Panc1 (cell line): ENCODE measurements around the gene APOBEC3G. TPM values are rescaled to one million over a fixed set of nuclear protein-coding genes. Genes with fewer than 3 reads are reported as not detected.

Source experiments
- ATAC-seq: fragments of 200-7000 bp; cut with Tn5 transposase; 2 replicates; pipeline ENCODE4 v1.9.1; 2020; ENCODE audit warnings: mild to moderate bottlenecking, moderate library complexity
- BruUV-seq: library from RNA; stranded (reverse); fragments of 400-500 nt; replicated peaks from 2 replicates; lab custom pipeline; 2021; lab: Mats Ljungman, UMichigan
- CTCF ChIA-PET: fragments of 300-600 bp; sonication (Branson Sonifier 250); formaldehyde crosslinking; loops from one replicate; lab custom pipeline; 2022; ENCODE audit warnings: antibody characterized with exemption; lab: Charles Lee
- POLR2A ChIA-PET: fragments of 300-600 bp; sonication (Branson Sonifier 250); formaldehyde crosslinking; loops from one replicate; lab custom pipeline; 2022; ENCODE audit warnings: antibody characterized with exemption; lab: Charles Lee
- DNase-seq: peaks from one replicate; pipeline ENCODE4 v3.0.0-alpha.2; 2010; ENCODE audit warnings: low read depth, low spot score
- H3K27ac ChIP-seq: 2 replicates; pipeline ENCODE4 v1.5.1; 2011; ENCODE audit warnings: mild to moderate bottlenecking, low read length, inconsistent platforms
- H3K27me3 ChIP-seq: fragments of 200-500 bp; sonication (Bioruptor generic); 2 replicates; pipeline ENCODE4 v1.6.0; 2014; ENCODE audit warnings: low read length, inconsistent platforms; ENCODE audit not compliant: control insufficient read depth, insufficient read depth
- H3K36me3 ChIP-seq: fragments of 200-500 bp; sonication (Bioruptor generic); 2 replicates; pipeline ENCODE4 v1.5.1; 2014; ENCODE audit warnings: inconsistent platforms, mild to moderate bottlenecking, low read length, moderate library complexity; ENCODE audit not compliant: control insufficient read depth, insufficient read depth
- H3K4me1 ChIP-seq: 2 replicates; pipeline ENCODE4 v1.5.1; 2011; ENCODE audit warnings: inconsistent platforms, mild to moderate bottlenecking, low read length, moderate library complexity; ENCODE audit not compliant: control insufficient read depth, insufficient read depth
- H3K4me3 ChIP-seq, 2 experiments: 2 replicates each; pipeline ENCODE4 v1.5.1; 2011 to 2012; ENCODE audit warnings: low read depth in 2 of 2, low read length in 2 of 2, mild to moderate bottlenecking in 2 of 2, inconsistent platforms in 1 of 2, moderate library complexity in 1 of 2
- H3K9me3 ChIP-seq: fragments of 200-500 bp; sonication (Bioruptor generic); 2 replicates; pipeline ENCODE4 v1.5.1; 2014; ENCODE audit warnings: low read depth, mild to moderate bottlenecking, inconsistent platforms, low read length, moderate library complexity; ENCODE audit not compliant: control insufficient read depth, insufficient read depth
- POLR2AphosphoS5 ChIP-seq: IDR thresholded peaks from 2 replicates; pipeline ENCODE4 v1.6.1; 2012; ENCODE audit warnings: mild to moderate bottlenecking, low read depth, low read length, moderate library complexity
- SIN3A ChIP-seq: IDR thresholded peaks from 2 replicates; pipeline ENCODE4 v1.6.1; 2012; ENCODE audit warnings: low read depth, mild to moderate bottlenecking, low read length, moderate library complexity, borderline replicate concordance; ENCODE audit not compliant: insufficient read depth
- TCF7L2 ChIP-seq: IDR thresholded peaks from 2 replicates; pipeline ENCODE4 v1.6.1; 2011; ENCODE audit warnings: mild to moderate bottlenecking, low read depth, low read length, inconsistent platforms
- in situ Hi-C: cut with HindIII; loops from 2 replicates; pipeline ENCODE4 v1.10.0; 2016; ENCODE audit warnings: low sequenced_read_pairs, low pct_unique_long_range_greater_than_20kb
- intact Hi-C: fragments of 100-400 bp; cut with micrococcal nuclease; formaldehyde crosslinking; loops from one replicate; pipeline ENCODE4 v1.10.0; 2022; ENCODE audit not compliant: unreplicated experiment
- total RNA-seq: library from RNA; stranded (reverse); gene quantifications from one replicate; pipeline ENCODE4 v1.2.1, GENCODE V29; 2021; ENCODE audit not compliant: unreplicated experiment
- TF ChIP-seq, protein P1 (sequence below): fragments of 450-650 bp; IDR thresholded peaks from 2 replicates; pipeline ENCODE4 v1.5.1; 2017; ENCODE audit warnings: mild to moderate bottlenecking
- TF ChIP-seq, protein P2 (sequence below), 2 experiments: IDR thresholded peaks; 2 replicates each; pipeline ENCODE4 v1.6.1; 2011 to 2012; ENCODE audit warnings: low read depth in 2 of 2, control low read depth in 1 of 2, low read length in 1 of 2, mild to moderate bottlenecking in 1 of 2, moderate library complexity in 1 of 2; ENCODE audit not compliant: insufficient read depth in 1 of 2

The APOBEC3G gene
- total RNA-seq, 1 experiment from 2014 or later: 4.8 TPM

DNA sequence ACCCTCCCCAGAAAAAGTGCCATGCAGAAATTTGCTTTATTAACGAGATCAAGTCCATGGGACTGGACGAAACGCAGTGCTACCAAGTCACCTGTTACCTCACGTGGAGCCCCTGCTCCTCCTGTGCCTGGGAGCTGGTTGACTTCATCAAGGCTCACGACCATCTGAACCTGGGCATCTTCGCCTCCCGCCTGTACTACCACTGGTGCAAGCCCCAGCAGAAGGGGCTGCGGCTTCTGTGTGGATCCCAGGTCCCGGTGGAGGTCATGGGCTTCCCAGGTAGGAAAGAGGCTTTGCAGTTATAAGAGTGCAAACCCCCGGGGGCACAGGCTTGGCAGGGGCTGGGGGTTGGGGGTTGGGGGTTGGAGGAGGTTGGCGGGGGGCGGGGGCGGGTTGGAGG, 24.2 kb downstream of the APOBEC3G start:
- Histone ChIP-seq H3K4me1 (no peaks in the 10 kb centered on the region), H3K27ac (no peak overlapping the region), H3K9me3 (no peaks in the 10 kb centered on the region), H3K27me3 (no peaks in the 10 kb centered on the region), H3K4me3 (no peak overlapping the region), H3K36me3 (no peaks in the 10 kb centered on the region)
- TF ChIP-seq SIN3A (no peak), TCF7L2 (no peak), POLR2AphosphoS5 (no peak)
- TF ChIP-seq, protein P1, sequence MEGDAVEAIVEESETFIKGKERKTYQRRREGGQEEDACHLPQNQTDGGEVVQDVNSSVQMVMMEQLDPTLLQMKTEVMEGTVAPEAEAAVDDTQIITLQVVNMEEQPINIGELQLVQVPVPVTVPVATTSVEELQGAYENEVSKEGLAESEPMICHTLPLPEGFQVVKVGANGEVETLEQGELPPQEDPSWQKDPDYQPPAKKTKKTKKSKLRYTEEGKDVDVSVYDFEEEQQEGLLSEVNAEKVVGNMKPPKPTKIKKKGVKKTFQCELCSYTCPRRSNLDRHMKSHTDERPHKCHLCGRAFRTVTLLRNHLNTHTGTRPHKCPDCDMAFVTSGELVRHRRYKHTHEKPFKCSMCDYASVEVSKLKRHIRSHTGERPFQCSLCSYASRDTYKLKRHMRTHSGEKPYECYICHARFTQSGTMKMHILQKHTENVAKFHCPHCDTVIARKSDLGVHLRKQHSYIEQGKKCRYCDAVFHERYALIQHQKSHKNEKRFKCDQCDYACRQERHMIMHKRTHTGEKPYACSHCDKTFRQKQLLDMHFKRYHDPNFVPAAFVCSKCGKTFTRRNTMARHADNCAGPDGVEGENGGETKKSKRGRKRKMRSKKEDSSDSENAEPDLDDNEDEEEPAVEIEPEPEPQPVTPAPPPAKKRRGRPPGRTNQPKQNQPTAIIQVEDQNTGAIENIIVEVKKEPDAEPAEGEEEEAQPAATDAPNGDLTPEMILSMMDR: no peak
- TF ChIP-seq, protein P2, sequence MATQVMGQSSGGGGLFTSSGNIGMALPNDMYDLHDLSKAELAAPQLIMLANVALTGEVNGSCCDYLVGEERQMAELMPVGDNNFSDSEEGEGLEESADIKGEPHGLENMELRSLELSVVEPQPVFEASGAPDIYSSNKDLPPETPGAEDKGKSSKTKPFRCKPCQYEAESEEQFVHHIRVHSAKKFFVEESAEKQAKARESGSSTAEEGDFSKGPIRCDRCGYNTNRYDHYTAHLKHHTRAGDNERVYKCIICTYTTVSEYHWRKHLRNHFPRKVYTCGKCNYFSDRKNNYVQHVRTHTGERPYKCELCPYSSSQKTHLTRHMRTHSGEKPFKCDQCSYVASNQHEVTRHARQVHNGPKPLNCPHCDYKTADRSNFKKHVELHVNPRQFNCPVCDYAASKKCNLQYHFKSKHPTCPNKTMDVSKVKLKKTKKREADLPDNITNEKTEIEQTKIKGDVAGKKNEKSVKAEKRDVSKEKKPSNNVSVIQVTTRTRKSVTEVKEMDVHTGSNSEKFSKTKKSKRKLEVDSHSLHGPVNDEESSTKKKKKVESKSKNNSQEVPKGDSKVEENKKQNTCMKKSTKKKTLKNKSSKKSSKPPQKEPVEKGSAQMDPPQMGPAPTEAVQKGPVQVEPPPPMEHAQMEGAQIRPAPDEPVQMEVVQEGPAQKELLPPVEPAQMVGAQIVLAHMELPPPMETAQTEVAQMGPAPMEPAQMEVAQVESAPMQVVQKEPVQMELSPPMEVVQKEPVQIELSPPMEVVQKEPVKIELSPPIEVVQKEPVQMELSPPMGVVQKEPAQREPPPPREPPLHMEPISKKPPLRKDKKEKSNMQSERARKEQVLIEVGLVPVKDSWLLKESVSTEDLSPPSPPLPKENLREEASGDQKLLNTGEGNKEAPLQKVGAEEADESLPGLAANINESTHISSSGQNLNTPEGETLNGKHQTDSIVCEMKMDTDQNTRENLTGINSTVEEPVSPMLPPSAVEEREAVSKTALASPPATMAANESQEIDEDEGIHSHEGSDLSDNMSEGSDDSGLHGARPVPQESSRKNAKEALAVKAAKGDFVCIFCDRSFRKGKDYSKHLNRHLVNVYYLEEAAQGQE (IDR thresholded peaks at IDR 0.05; ENCODE audit: insufficient read depth in 1 of 2, low read depth in 2 of 2, low read length in 1 of 2): no peak
- in situ Hi-C loops: no loop called here
- ChIA-PET CTCF (no interaction called here), POLR2A (no interaction called here)
- no peak for DNase-seq
- no peak for ATAC-seq
- BruUV-seq: no TSS peak
- intact Hi-C loops: no loop called here

DNA sequence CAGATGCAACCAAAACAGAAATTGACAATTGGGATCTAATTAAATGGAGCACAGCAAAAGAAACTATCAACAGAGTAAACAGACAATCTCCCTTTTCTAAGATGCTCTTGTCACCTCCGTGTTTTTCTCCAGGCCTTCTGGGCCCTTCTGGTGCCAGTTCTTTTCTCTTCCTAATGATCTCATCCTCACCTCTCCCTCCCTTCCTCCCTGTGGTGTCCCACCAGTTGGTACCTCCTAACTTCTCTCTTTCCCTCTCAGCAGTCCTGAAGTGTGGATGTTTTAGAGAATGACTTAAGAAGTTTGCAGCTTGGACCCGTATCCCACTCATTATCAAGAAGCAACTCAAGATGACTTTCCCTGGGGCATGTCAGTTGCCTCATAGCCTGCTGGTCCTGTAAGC, 26.4 kb downstream of the APOBEC3G start:
- no peak for DNase-seq
- H3K9me3 ChIP-seq: no peaks in the 10 kb centered on the region
- ChIA-PET POLR2A (no interaction called here), CTCF (no interaction called here)
- no TSS peak for BruUV-seq
- H3K27ac ChIP-seq: no peak overlapping the region
- H3K4me1 ChIP-seq: no peaks in the 10 kb centered on the region
- H3K4me3 ChIP-seq: no peak overlapping the region
- intact Hi-C loops: no loop called here
- in situ Hi-C loops: no loop called here
- H3K27me3 ChIP-seq: no peaks in the 10 kb centered on the region
- H3K36me3 ChIP-seq: no peaks in the 10 kb centered on the region
- ATAC-seq: no peak
- TF ChIP-seq, protein P2 (IDR thresholded peaks at IDR 0.05; ENCODE audit: insufficient read depth in 1 of 2, low read depth in 2 of 2, low read length in 1 of 2): no peak
- no peak for TF ChIP-seq TCF7L2
- TF ChIP-seq, protein P1: no peak
- TF ChIP-seq SIN3A: no peak
- TF ChIP-seq POLR2AphosphoS5: no peak
